ENCODE data around the gene BHLHE23. TPM values are rescaled to one million over a fixed set of nuclear protein-coding genes. Genes with fewer than 3 reads are reported as not detected.

The BHLHE23 gene
- total RNA-seq, 1 donor from 2014 or later = not detected

- H3K27me3 Mint-ChIP-seq = peaks cover 84% of the 10 kb centered on the region
- H3K36me3 Mint-ChIP-seq = no peaks in the 10 kb centered on the region
- TF ChIP-seq CTCF (conservative IDR thresholded peaks at IDR 0.05) = no peak
- no peak overlapping the region for H3K27ac Mint-ChIP-seq
- no peaks in the 10 kb centered on the region for H3K9me3 Mint-ChIP-seq
- no peak overlapping the region for H3K4me3 Mint-ChIP-seq
- no peak for DNase-seq (ENCODE audit: extremely low spot score, unreplicated experiment)
- peaks cover 3% of the 10 kb centered on the region for H3K4me1 Mint-ChIP-seq (ENCODE audit: unreplicated experiment)
These were observed 28.9 kb downstream of the BHLHE23 start for GRCh38 chr20:62977613-62978560.

GRCh38 chr20:62976886-62977285, 29.9 kb downstream of the BHLHE23 start:
- no peak overlapping the region for H3K27ac Mint-ChIP-seq
- H3K9me3 Mint-ChIP-seq = no peaks in the 10 kb centered on the region
- H3K4me3 Mint-ChIP-seq = no peak overlapping the region
- no peaks in the 10 kb centered on the region for H3K36me3 Mint-ChIP-seq
- H3K4me1 Mint-ChIP-seq (ENCODE audit: unreplicated experiment) = peaks cover 3% of the 10 kb centered on the region
- TF ChIP-seq CTCF (conservative IDR thresholded peaks at IDR 0.05) = no peak
- peaks cover 88% of the 10 kb centered on the region for H3K27me3 Mint-ChIP-seq
- no peak for DNase-seq (ENCODE audit: extremely low spot score, unreplicated experiment)

GRCh38 chr20:62975812-62976508, 30.8 kb downstream of the BHLHE23 start:
- Mint-ChIP-seq H3K4me3 (no peak overlapping the region), H3K4me1 (ENCODE audit: unreplicated experiment) (peaks cover 3% of the 10 kb centered on the region), H3K36me3 (no peaks in the 10 kb centered on the region), H3K27ac (no peak overlapping the region), H3K9me3 (no peaks in the 10 kb centered on the region), H3K27me3 (peaks cover 90% of the 10 kb centered on the region)
- no peak for DNase-seq (ENCODE audit: extremely low spot score, unreplicated experiment)
- TF ChIP-seq CTCF (conservative IDR thresholded peaks at IDR 0.05) = no peak

GRCh38 chr20:62975251-62975760, 31.5 kb downstream of the BHLHE23 start:
- Mint-ChIP-seq H3K4me1 (ENCODE audit: unreplicated experiment) (peaks cover under 1% of the 10 kb centered on the region), H3K27ac (no peak overlapping the region), H3K36me3 (no peaks in the 10 kb centered on the region), H3K4me3 (no peak overlapping the region), H3K9me3 (no peaks in the 10 kb centered on the region), H3K27me3 (peaks cover 85% of the 10 kb centered on the region)
- no peak for TF ChIP-seq CTCF (conservative IDR thresholded peaks at IDR 0.05)
- no peak for DNase-seq (ENCODE audit: extremely low spot score, unreplicated experiment)

- no peak for DNase-seq (ENCODE audit: extremely low spot score, unreplicated experiment)
- Mint-ChIP-seq H3K4me3 (no peak overlapping the region), H3K9me3 (no peaks in the 10 kb centered on the region), H3K27me3 (peaks cover 74% of the 10 kb centered on the region), H3K36me3 (no peaks in the 10 kb centered on the region), H3K4me1 (ENCODE audit: unreplicated experiment) (no peaks in the 10 kb centered on the region), H3K27ac (no peak overlapping the region)
- TF ChIP-seq CTCF (conservative IDR thresholded peaks at IDR 0.05) = no peak
These were observed 33.7 kb downstream of the BHLHE23 start for GRCh38 chr20:62972845-62973745.
